Tibial nerve (tissue), 4 donors: ENCODE results near the gene ANXA6. TPM values are rescaled to one million over a fixed set of nuclear protein-coding genes. Genes with fewer than 3 reads are reported as not detected.
"Not testable (repeated sequence)": the region's sequence is repeated elsewhere in the genome, so short reads cannot be mapped to it uniquely, and the experiment has no call there.

Source experiments
- DNase-seq, 2 donors: peaks; one replicate each; pipeline ENCODE4 v3.0.0-alpha.2; 2019; ENCODE audit warnings: low spot score in 2 of 2
- H3K27ac ChIP-seq, 4 donors: fragments of 200-600 bp; sonication (generic) in 3 of 4; one replicate each; pipeline ENCODE4 v1.5.1; 2017 to 2019; ENCODE audit warnings: mild to moderate bottlenecking in 1 of 4
- H3K27me3 ChIP-seq, 2 donors: fragments of 200-600 bp; sonication (generic) in 1 of 2; one replicate each; pipeline versions ENCODE4 v1.5.1 to v1.6.0; 2017 to 2019
- H3K36me3 ChIP-seq, 3 donors: fragments of 200-600 bp; sonication (generic); one replicate each; pipeline ENCODE4 v1.5.1; 2018 to 2019
- H3K4me1 ChIP-seq, 4 donors: fragments of 200-600 bp; sonication (generic) in 3 of 4; one replicate each; pipeline ENCODE4 v1.5.1; 2017 to 2019
- H3K4me3 ChIP-seq, 4 donors: fragments of 200-600 bp; sonication (generic) in 3 of 4; one replicate each; pipeline ENCODE4 v1.5.1; 2017 to 2019; ENCODE audit warnings: mild to moderate bottlenecking in 1 of 4, moderate library complexity in 1 of 4
- H3K9me3 ChIP-seq, 4 donors: fragments of 200-600 bp; sonication (generic) in 3 of 4; one replicate each; pipeline ENCODE4 v1.5.1; 2017 to 2019
- EP300 ChIP-seq, 2 donors: sonication (generic); formaldehyde crosslinking; IDR thresholded peaks; one replicate each; pipeline ENCODE4 v1.6.1; 2017; ENCODE audit warnings: antibody characterized with exemption in 2 of 2, mild to moderate bottlenecking in 1 of 2
- POLR2A ChIP-seq, 2 donors: fragments of 450-650 bp; IDR thresholded peaks; one replicate each; pipeline ENCODE4 v1.6.1; 2017; ENCODE audit warnings: antibody characterized with exemption in 2 of 2, mild to moderate bottlenecking in 2 of 2, moderate library complexity in 2 of 2
- WGBS, 2 donors: methylation state at CpG; one replicate each; pipeline ENCODE4 v1.1.5; 2018; 5-methylcytosine and 5-hydroxymethylcytosine counted together
- total RNA-seq, 4 donors: library from RNA; depleted of rRNA; stranded (reverse); fragments of >200 nt; gene quantifications; one replicate each; pipeline ENCODE4 v1.1.0, GENCODE V29; 2016
- TF ChIP-seq, protein P1 (sequence below), 5 experiments: fragments of 200-600 bp in 3 of 5; fragments of 450-650 bp in 2 of 5; sonication (generic) in 3 of 5; IDR thresholded peaks; one replicate each; pipeline ENCODE4 v1.5.1; 2016 to 2019; ENCODE audit warnings: antibody characterized with exemption in 5 of 5, mild to moderate bottlenecking in 3 of 5, moderate library complexity in 2 of 5

The ANXA6 gene
- total RNA-seq, 4 donors from 2014 or later = 168 to 282 (median 181) TPM

DNA sequence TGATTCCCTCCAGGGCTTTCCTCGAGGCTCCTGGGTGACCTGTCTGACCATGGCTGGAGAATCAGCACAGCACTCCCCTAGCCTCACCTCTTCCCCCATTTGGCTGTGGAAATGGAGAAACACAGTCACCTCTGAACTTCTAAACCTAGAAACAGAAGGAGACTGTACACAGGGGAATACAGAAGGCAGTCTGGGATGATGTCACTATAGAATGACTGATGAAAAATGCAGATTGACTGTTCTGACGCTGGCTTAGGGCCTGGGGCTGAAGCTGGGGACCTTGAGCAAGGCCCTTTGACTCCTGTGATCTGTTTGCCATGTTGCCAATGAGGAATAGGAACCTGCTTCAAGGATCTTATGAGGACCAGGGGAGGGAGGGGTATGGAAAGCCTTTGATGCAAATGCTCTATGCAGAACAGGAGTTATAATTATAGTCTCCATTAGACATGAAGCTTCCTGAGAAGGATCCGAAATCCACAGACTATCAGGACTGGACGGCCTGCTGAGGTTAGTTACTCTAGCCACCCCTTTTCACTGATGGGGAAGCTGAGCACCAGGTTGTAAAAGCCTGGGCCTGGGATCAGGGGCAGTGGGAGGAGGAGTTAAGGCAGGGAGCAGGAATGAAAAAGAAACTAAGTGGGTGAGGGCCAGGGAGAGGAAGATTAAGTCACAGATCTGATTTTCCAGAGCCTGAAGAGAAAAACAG is 24.4 kb upstream of the ANXA6 start:
- no peaks in the 10 kb centered on the region for H3K4me1 ChIP-seq
- 43 to 49% methylated on average over 4 of the region's 4 CpGs for WGBS, 2 donors
- DNase-seq = no peak
- no peaks in the 10 kb centered on the region for H3K9me3 ChIP-seq
- H3K4me3 ChIP-seq = no peak overlapping the region
- H3K27me3 ChIP-seq = no peaks in the 10 kb centered on the region
- H3K27ac ChIP-seq = no peak overlapping the region
- H3K36me3 ChIP-seq = peaks cover 0 to 22% (median 0%) of the 10 kb centered on the region in 3 donors
- TF ChIP-seq, protein P1, sequence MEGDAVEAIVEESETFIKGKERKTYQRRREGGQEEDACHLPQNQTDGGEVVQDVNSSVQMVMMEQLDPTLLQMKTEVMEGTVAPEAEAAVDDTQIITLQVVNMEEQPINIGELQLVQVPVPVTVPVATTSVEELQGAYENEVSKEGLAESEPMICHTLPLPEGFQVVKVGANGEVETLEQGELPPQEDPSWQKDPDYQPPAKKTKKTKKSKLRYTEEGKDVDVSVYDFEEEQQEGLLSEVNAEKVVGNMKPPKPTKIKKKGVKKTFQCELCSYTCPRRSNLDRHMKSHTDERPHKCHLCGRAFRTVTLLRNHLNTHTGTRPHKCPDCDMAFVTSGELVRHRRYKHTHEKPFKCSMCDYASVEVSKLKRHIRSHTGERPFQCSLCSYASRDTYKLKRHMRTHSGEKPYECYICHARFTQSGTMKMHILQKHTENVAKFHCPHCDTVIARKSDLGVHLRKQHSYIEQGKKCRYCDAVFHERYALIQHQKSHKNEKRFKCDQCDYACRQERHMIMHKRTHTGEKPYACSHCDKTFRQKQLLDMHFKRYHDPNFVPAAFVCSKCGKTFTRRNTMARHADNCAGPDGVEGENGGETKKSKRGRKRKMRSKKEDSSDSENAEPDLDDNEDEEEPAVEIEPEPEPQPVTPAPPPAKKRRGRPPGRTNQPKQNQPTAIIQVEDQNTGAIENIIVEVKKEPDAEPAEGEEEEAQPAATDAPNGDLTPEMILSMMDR (IDR thresholded peaks at IDR 0.05) = no peak
- no peak for TF ChIP-seq POLR2A (IDR thresholded peaks at IDR 0.05)

DNA sequence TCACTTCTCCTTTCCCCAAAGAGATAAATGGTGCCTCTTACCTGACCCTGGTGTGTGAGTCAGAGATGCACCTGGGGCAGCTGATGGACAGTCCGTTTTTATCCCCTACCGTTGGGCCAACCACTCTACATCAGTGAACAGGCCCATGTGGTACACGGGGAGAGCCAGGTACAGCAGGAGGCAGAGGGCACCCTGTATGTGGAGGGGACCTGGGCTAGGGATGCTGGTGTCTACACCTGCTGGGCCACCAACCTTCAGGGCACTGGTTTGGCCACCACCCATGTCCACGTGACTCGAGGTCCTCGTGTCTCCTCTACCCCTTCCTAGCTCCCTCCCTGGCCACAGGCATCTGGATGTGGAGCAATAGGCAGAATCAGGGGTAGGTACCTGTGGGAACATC is 22.7 kb upstream of the ANXA6 start:
- no peak for TF ChIP-seq EP300 (IDR thresholded peaks at IDR 0.05)
- no peak for TF ChIP-seq POLR2A (IDR thresholded peaks at IDR 0.05)
- TF ChIP-seq, protein P1 (IDR thresholded peaks at IDR 0.05) = no peak
- 86% methylated on average over 6 of the region's 6 CpGs for WGBS, 2 donors

DNA sequence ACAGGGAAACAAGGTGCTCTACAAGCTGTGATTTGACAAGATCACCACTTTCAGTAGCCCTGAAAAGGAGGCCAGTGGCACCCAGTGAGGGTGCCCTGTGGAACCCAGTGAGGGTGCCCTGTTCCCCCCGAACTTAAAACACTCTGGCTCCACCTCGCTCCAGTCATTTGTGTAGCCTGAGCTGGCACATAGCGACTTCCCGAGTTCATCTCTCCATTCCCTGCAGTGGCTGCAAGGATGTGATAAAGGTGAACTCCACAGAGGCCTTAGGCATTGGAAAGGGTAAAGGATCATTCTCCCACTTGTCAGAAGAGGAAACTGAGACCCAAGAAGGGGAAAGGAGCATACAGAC is 21.9 kb upstream of the ANXA6 start:
- no peak for DNase-seq
- Histone ChIP-seq H3K4me3 (no peak overlapping the region), H3K4me1 (no peaks in the 10 kb centered on the region), H3K36me3 (peaks cover 0 to 13% (median 0%) of the 10 kb centered on the region in 3 donors), H3K27ac (no peak overlapping the region), H3K27me3 (no peaks in the 10 kb centered on the region), H3K9me3 (no peaks in the 10 kb centered on the region)
- 92 to 94% methylated on average over 4 of the region's 4 CpGs for WGBS, 2 donors
- TF ChIP-seq, protein P1 (IDR thresholded peaks at IDR 0.05) = no peak
- TF ChIP-seq EP300 (IDR thresholded peaks at IDR 0.05) (no peak), POLR2A (IDR thresholded peaks at IDR 0.05) (no peak)

More for the DNA sequence above, 22.7 kb upstream of the ANXA6 start:
- no peaks in the 10 kb centered on the region for H3K9me3 ChIP-seq
- no peak for DNase-seq
- H3K27me3 ChIP-seq = no peaks in the 10 kb centered on the region
- no peaks in the 10 kb centered on the region for H3K4me1 ChIP-seq
- peaks cover 0 to 13% (median 0%) of the 10 kb centered on the region in 3 donors for H3K36me3 ChIP-seq
- no peak overlapping the region for H3K4me3 ChIP-seq
- H3K27ac ChIP-seq = no peak overlapping the region

DNA sequence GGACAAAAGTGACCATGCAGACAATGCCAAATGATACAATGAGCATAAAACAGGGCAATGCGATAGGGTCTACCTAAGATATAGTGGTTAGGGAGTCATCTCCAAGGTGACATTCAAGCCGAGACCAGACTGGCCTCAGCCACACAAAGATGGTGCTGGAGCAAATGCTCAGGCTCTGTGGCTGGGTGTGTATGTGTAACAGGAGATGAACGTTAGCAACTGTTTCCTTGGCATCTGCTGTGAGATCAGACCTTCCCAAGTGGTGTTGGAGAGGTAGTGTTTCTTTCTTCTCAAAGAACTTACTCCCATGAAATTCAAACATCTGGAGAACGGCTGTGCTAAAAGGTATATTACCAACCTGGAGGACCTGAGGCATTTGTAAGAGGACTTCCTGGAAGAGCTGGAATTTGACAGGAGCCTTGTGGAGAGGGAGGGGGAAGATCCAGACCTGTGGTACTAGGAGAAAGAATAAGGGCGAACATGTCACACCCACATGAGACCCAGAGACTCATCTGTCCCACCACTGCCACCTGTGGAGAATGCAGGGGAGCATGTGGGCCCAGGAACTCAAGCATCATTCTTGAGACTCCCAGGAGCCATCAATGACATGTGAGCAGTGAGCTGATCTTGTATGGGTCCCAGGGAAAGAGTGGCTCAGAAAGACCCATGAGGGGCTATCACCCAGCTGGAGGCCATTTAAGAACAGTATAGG is 21.4 kb upstream of the ANXA6 start:
- no peak for DNase-seq
- H3K36me3 ChIP-seq = peaks cover 0 to 13% (median 0%) of the 10 kb centered on the region in 3 donors
- 85 to 86% methylated on average over 5 of the region's 5 CpGs for WGBS, 2 donors
- peaks cover 0 to 5% (median 0%) of the 10 kb centered on the region in 4 donors for H3K4me1 ChIP-seq
- TF ChIP-seq POLR2A (IDR thresholded peaks at IDR 0.05) (no peak), EP300 (IDR thresholded peaks at IDR 0.05) (no peak)
- TF ChIP-seq, protein P1 (IDR thresholded peaks at IDR 0.05) = no peak
- no peaks in the 10 kb centered on the region for H3K27me3 ChIP-seq
- no peak overlapping the region for H3K27ac ChIP-seq
- no peaks in the 10 kb centered on the region for H3K9me3 ChIP-seq
- no peak overlapping the region for H3K4me3 ChIP-seq

DNA sequence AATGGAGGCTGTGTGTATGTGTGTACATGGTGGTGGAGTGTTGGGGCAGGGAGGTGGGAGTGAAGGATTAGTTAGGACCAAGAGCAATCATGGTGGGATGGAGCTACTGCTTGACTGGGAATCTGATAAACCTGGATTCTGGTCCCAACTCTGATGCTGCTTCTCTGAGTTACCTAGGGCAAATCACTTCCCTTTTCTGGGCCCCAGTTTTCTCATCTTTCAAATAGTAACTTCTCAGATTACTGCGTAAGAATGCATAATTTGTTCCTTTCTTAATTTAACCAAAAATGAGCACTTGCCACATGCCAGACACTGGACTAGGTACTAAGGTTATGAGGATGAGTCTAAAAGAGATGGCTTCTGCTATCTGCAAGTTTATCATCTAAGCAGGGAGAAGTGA is 20.8 kb upstream of the ANXA6 start:
- Histone ChIP-seq H3K27me3 (no peaks in the 10 kb centered on the region), H3K27ac (no peak overlapping the region), H3K4me3 (no peak overlapping the region), H3K9me3 (no peaks in the 10 kb centered on the region), H3K4me1 (peaks cover 0 to 8% (median 0%) of the 10 kb centered on the region in 4 donors), H3K36me3 (peaks cover 0 to 11% (median 0%) of the 10 kb centered on the region in 3 donors)
- DNase-seq = no peak
- WGBS, 2 donors = 88 to 89% methylated on average over 1 of the region's 1 CpG
- TF ChIP-seq POLR2A (IDR thresholded peaks at IDR 0.05) (no peak), EP300 (IDR thresholded peaks at IDR 0.05) (no peak)
- TF ChIP-seq, protein P1 (IDR thresholded peaks at IDR 0.05) = no peak

DNA sequence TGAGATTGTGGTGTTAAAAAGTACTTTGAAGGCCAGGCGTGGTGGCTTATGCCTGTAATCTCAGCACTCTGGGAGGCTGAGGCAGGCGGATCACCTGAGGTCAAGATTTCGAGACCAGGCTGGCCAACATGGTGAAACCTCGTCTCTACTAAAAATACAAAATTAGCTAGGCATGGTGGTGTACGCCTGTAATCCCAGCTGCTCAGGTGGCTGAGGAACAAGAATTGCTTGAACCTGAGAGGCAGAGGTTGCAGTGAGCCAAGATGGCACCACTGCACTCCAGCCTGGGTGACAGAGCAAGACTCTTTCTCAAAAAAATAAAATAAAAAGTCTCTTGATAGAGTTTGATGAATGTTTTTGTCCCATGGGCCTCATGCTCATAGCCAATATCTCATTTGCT is 18.7 kb upstream of the ANXA6 start:
- not testable (repeated sequence) for H3K4me1 ChIP-seq, H3K9me3 ChIP-seq, H3K27me3 ChIP-seq, H3K27ac ChIP-seq, H3K36me3 ChIP-seq, DNase-seq, H3K4me3 ChIP-seq
- WGBS, 2 donors = 76 to 92% methylated on average over 5 of the region's 5 CpGs
